HCT116 (cell line): Measurements from ENCODE around the gene FRMD8. TPM values are rescaled to one million over a fixed set of nuclear protein-coding genes. Genes with fewer than 3 reads are reported as not detected.

ENCODE experiments used
- ATAC-seq: fragments of 200-7000 bp; cut with Tn5 transposase; 2 replicates; pipeline ENCODE4 v1.9.1; 2020; ENCODE audit warnings: mild to moderate bottlenecking, moderate library complexity
- BruUV-seq: library from RNA; stranded (reverse); fragments of 400-500 nt; replicated peaks from 2 replicates; lab custom pipeline; 2021; lab: Mats Ljungman, UMichigan
- CTCF ChIA-PET: fragments of 300-600 bp; sonication (Branson Sonifier 250); formaldehyde crosslinking; loops from one replicate; lab custom pipeline; 2021; ENCODE audit warnings: antibody characterized with exemption; lab: Charles Lee
- POLR2A ChIA-PET: fragments of 300-600, 350-600 bp; sonication (Branson Sonifier 250); formaldehyde crosslinking; loops from one replicate; lab custom pipeline; 2021; ENCODE audit warnings: antibody characterized with exemption; lab: Charles Lee
- RAD21 ChIA-PET, 2 experiments: fragments of 300-600 bp; sonication (Branson Sonifier 250); formaldehyde crosslinking; loops; one replicate each; lab custom pipeline; 2023; ENCODE audit warnings: low total read pairs in 2 of 2; ENCODE audit not compliant: uncharacterized antibody in 2 of 2, unreplicated experiment in 2 of 2, low non-redundant PET in 1 of 2; lab: Charles Lee
- DNase-seq: peaks from one replicate; pipeline ENCODE4 v3.0.0-alpha.2; 2010; ENCODE audit warnings: low read depth, low spot score
- H2AFZ ChIP-seq: fragments of 200-600 bp; shearing (Covaris generic), sonication (generic); 2 replicates; pipeline ENCODE4 v1.6.1; 2017; ENCODE audit warnings: low read depth, mixed run types, mixed read lengths, antibody characterized with exemption, low read length; ENCODE audit not compliant: poor library complexity, severe bottlenecking
- H3K27ac ChIP-seq: 2 replicates; pipeline ENCODE4 v1.5.1; 2012; ENCODE audit warnings: low read depth, low read length
- H3K27me3 ChIP-seq: fragments of 200-600 bp; sonication (generic); 2 replicates; pipeline ENCODE4 v1.6.1; 2016; ENCODE audit warnings: mixed run types, low read length, mixed read lengths; ENCODE audit not compliant: insufficient read depth
- H3K36me3 ChIP-seq, 2 experiments: fragments of 200-500 bp in 1 of 2; fragments of 200-600 bp in 1 of 2; sonication (Bioruptor generic) in 1 of 2; sonication (generic) in 1 of 2; 2 replicates each; pipeline versions ENCODE4 v1.5.1 to v1.6.1; 2014 to 2016; ENCODE audit warnings: low read length in 2 of 2, inconsistent platforms in 1 of 2, mixed read lengths in 1 of 2, mixed run types in 1 of 2; ENCODE audit not compliant: insufficient read depth in 2 of 2, control insufficient read depth in 1 of 2
- H3K4me1 ChIP-seq, 2 experiments: fragments of 200-600 bp in 1 of 2; sonication (generic) in 1 of 2; 2 replicates each; pipeline versions ENCODE4 v1.5.1 to v1.6.1; 2012 to 2017; ENCODE audit warnings: low read length in 2 of 2, inconsistent platforms in 1 of 2, mild to moderate bottlenecking in 1 of 2, mixed read lengths in 1 of 2, mixed run types in 1 of 2, moderate library complexity in 1 of 2; ENCODE audit not compliant: insufficient read depth in 2 of 2, control insufficient read depth in 1 of 2
- H3K4me2 ChIP-seq: fragments of 200-600 bp; sonication (generic); 2 replicates; pipeline ENCODE4 v1.6.1; 2017; ENCODE audit warnings: mixed run types, low read length, mixed read lengths
- H3K4me3 ChIP-seq, 2 experiments: fragments of 200-600 bp in 1 of 2; sonication (generic) in 1 of 2; replicated peaks in 1 of 2; 2 replicates each; pipeline ENCODE4 v1.5.1; 2011 to 2016; ENCODE audit warnings: low read length in 2 of 2, control low read depth in 1 of 2, low read depth in 1 of 2, mild to moderate bottlenecking in 1 of 2, mixed read lengths in 1 of 2, mixed run types in 1 of 2
- H3K79me2 ChIP-seq: fragments of 200-600 bp; sonication (generic); 2 replicates; pipeline ENCODE4 v1.6.1; 2017; ENCODE audit warnings: mild to moderate bottlenecking, mixed run types, low read length, moderate library complexity, mixed read lengths; ENCODE audit not compliant: insufficient read depth
- H3K9ac ChIP-seq: fragments of 200-600 bp; sonication (generic); 2 replicates; pipeline ENCODE4 v1.6.1; 2016; ENCODE audit warnings: low read length, mixed read lengths
- H3K9me2 ChIP-seq: fragments of 200-600 bp; sonication (generic), shearing (Covaris generic); 2 replicates; pipeline ENCODE4 v1.6.1; 2017; ENCODE audit warnings: mixed run types, mild to moderate bottlenecking, moderate library complexity; ENCODE audit not compliant: insufficient read depth
- H3K9me3 ChIP-seq, 2 experiments: fragments of 200-500 bp in 1 of 2; fragments of 200-600 bp in 1 of 2; sonication (Bioruptor generic) in 1 of 2; sonication (generic) in 1 of 2; 2 replicates each; pipeline ENCODE4 v1.6.1; 2014 to 2017; ENCODE audit warnings: low read length in 2 of 2, mixed read lengths in 2 of 2, inconsistent platforms in 1 of 2, low read depth in 1 of 2, mild to moderate bottlenecking in 1 of 2, mixed run types in 1 of 2, moderate library complexity in 1 of 2; ENCODE audit not compliant: control insufficient read depth in 1 of 2, insufficient read depth in 1 of 2
- H4K20me1 ChIP-seq: fragments of 200-600 bp; sonication (generic), shearing (Covaris generic); 2 replicates; pipeline ENCODE4 v1.6.1; 2017; ENCODE audit warnings: mixed run types, mild to moderate bottlenecking, moderate library complexity; ENCODE audit not compliant: insufficient read depth
- ATF3 ChIP-seq: IDR thresholded peaks from 2 replicates; pipeline ENCODE4 v1.6.1; 2012
- CBX3 ChIP-seq: IDR thresholded peaks from 2 replicates; pipeline ENCODE4 v1.6.1; 2012; ENCODE audit warnings: low read depth
- CEBPB ChIP-seq: IDR thresholded peaks from 2 replicates; pipeline ENCODE4 v1.6.1; 2012; ENCODE audit warnings: low read depth
- CTCF ChIP-seq, 3 experiments: fragments of 200-600 bp in 1 of 3; sonication (generic) in 1 of 3; IDR thresholded peaks in 2 of 3; conservative IDR thresholded peaks in 1 of 3; 2 replicates each; pipeline ENCODE4 v1.5.1; 2012 to 2017; ENCODE audit warnings: low read depth in 2 of 3, low read length in 2 of 3, antibody characterized with exemption in 1 of 3, borderline replicate concordance in 1 of 3, control low read depth in 1 of 3, mild to moderate bottlenecking in 1 of 3, mixed read lengths in 1 of 3, mixed run types in 1 of 3, moderate library complexity in 1 of 3; ENCODE audit not compliant: insufficient read depth in 1 of 3
- EGR1 ChIP-seq: IDR thresholded peaks from 2 replicates; pipeline ENCODE4 v1.6.1; 2012; ENCODE audit warnings: low read depth
- EZH2 ChIP-seq: fragments of 200-600 bp; sonication (generic); IDR thresholded peaks from 2 replicates; pipeline ENCODE4 v1.6.1; 2017; ENCODE audit warnings: antibody characterized with exemption, mixed run types
- EZH2phosphoT487 ChIP-seq: fragments of 200-600 bp; IDR thresholded peaks from 2 replicates; pipeline ENCODE4 v1.6.1; 2018; ENCODE audit warnings: antibody characterized with exemption, borderline replicate concordance
- MAX ChIP-seq: IDR thresholded peaks from 2 replicates; pipeline ENCODE4 v1.6.1; 2012
- POLR2A ChIP-seq: IDR thresholded peaks from 2 replicates; pipeline ENCODE4 v1.7.0; 2011; ENCODE audit warnings: borderline replicate concordance; ENCODE audit not compliant: insufficient read depth, insufficient read length; ENCODE audit errors: extremely low read depth
- POLR2AphosphoS5 ChIP-seq: IDR thresholded peaks from 2 replicates; pipeline ENCODE4 v1.6.1; 2011; ENCODE audit warnings: mild to moderate bottlenecking, low read depth, low read length, moderate library complexity
- SIN3A ChIP-seq: IDR thresholded peaks from 2 replicates; pipeline ENCODE4 v1.6.1; 2012; ENCODE audit warnings: low read depth
- SRF ChIP-seq: IDR thresholded peaks from 2 replicates; pipeline ENCODE4 v1.6.1; 2012; ENCODE audit warnings: low read depth
- TCF7L2 ChIP-seq: IDR thresholded peaks from 2 replicates; pipeline ENCODE4 v1.7.0; 2011; ENCODE audit warnings: borderline replicate concordance, inconsistent platforms; ENCODE audit not compliant: insufficient read depth, insufficient read length; ENCODE audit errors: extremely low read depth
- YY1 ChIP-seq: IDR thresholded peaks from 2 replicates; pipeline ENCODE4 v1.6.1; 2011; ENCODE audit warnings: low read length, low read depth, moderate library complexity, mild to moderate bottlenecking; ENCODE audit not compliant: insufficient replicate concordance; ENCODE audit errors: extremely low read depth
- ZBTB33 ChIP-seq: IDR thresholded peaks from 2 replicates; pipeline ENCODE4 v1.6.1; 2011; ENCODE audit warnings: mild to moderate bottlenecking, low read length, moderate library complexity; ENCODE audit not compliant: insufficient replicate concordance; ENCODE audit errors: extremely low read depth
- ZNF274 ChIP-seq: fragments of 200-500 bp; sonication (Bioruptor generic); IDR thresholded peaks from 2 replicates; pipeline ENCODE4 v1.6.1; 2014; ENCODE audit warnings: mild to moderate bottlenecking, low read depth, low read length, inconsistent platforms
- intact Hi-C: fragments of 100-400 bp; cut with micrococcal nuclease; formaldehyde crosslinking; loops from 2 replicates; pipeline ENCODE4 v1.10.0; 2022
- total RNA-seq: library from RNA; stranded (reverse); gene quantifications from one replicate; pipeline ENCODE4 v1.2.1, GENCODE V29; 2021; ENCODE audit not compliant: unreplicated experiment

Gene FRMD8
- total RNA-seq, 1 experiment from 2014 or later = 35.8 TPM

GRCh38 chr11:65340226-65340625 is 46.2 kb upstream of the FRMD8 start:
- ChIA-PET CTCF (interaction anchor here (0.6 kb wide), 1 partner anchor 11 kb away, joined by 3 read pairs; no protein-coding TSS in a partner anchor), RAD21 (no interaction called here)
- Histone ChIP-seq H3K79me2 (peaks cover 59% of the 10 kb centered on the region), H3K4me3 (no peak overlapping the region), H4K20me1 (peaks cover 8% of the 10 kb centered on the region; the same call in 1 of the 2 replicates)
- intact Hi-C loops = no loop called here
- TF ChIP-seq ATF3 (no peak), EZH2phosphoT487 (no peak)
- TF ChIP-seq, all 23 proteins: peak for 0
- Histone ChIP-seq H3K27me3 (no peaks in the 10 kb centered on the region), H3K27ac (no peak overlapping the region), H3K9ac (no peak overlapping the region), H3K4me1 (peaks cover 3% of the 10 kb centered on the region in 2 experiments; a peak in 3 of 4 replicates), H3K4me2 (no peak overlapping the region), H2AFZ (no peak overlapping the region), H3K9me2 (no peaks in the 10 kb centered on the region), H3K36me3 (peaks cover 43 to 48% of the 10 kb centered on the region in 2 experiments), H3K9me3 (no peaks in the 10 kb centered on the region)
- ATAC-seq = no peak
- POLR2A ChIA-PET = no interaction called here
- no peak for DNase-seq
- no TSS peak for BruUV-seq

GRCh38 chr11:65341856-65342255 is 44.6 kb upstream of the FRMD8 start:
- H2AFZ ChIP-seq = no peak overlapping the region
- CTCF ChIA-PET = interaction anchor here (1.4 to 1.6 kb wide), 2 partner anchors 10 to 12 kb away, joined by 4 read pairs; no protein-coding TSS in a partner anchor
- no peaks in the 10 kb centered on the region for H3K9me3 ChIP-seq
- H3K9ac ChIP-seq = no peak overlapping the region
- no peaks in the 10 kb centered on the region for H3K4me1 ChIP-seq
- BruUV-seq = no TSS peak
- no peak overlapping the region for H3K4me2 ChIP-seq
- no peaks in the 10 kb centered on the region for H3K27me3 ChIP-seq
- RAD21 ChIA-PET = no interaction called here
- no peak for ATAC-seq
- POLR2A ChIA-PET = no interaction called here
- peaks cover 59 to 62% of the 10 kb centered on the region in 2 experiments for H3K36me3 ChIP-seq
- H3K9me2 ChIP-seq = no peaks in the 10 kb centered on the region
- H3K4me3 ChIP-seq = no peak overlapping the region
- H3K79me2 ChIP-seq = peaks cover 43% of the 10 kb centered on the region
- no peak overlapping the region for H3K27ac ChIP-seq
- intact Hi-C loops = no loop called here
- H4K20me1 ChIP-seq = peaks cover 8% of the 10 kb centered on the region; the same call in 1 of the 2 replicates
- DNase-seq = no peak
- TF ChIP-seq TCF7L2 (no peak), ZNF274 (no peak), EZH2 (no peak), CEBPB (no peak), MAX (no peak), SIN3A (no peak), CTCF (IDR thresholded peaks at IDR 0.05 in 2 of 3, conservative IDR thresholded peaks at IDR 0.05 in 1 of 3; ENCODE audit: borderline replicate concordance in 1 of 3, insufficient read depth in 1 of 3, low read depth in 2 of 3, low read length in 2 of 3) (no peak), POLR2A (no peak), ATF3 (no peak), YY1 (no peak), POLR2AphosphoS5 (no peak), SRF (no peak), CBX3 (no peak), EGR1 (no peak), ZBTB33 (no peak)
